Spleen (tissue), 7 donors: ENCODE results near the gene SIN3B.

Source experiments
- CTCF ChIP-seq, 11 experiments: fragments of 200-600 bp in 7 of 11; fragments of 450-650 bp in 4 of 11; sonication (generic) in 4 of 11; IDR thresholded peaks in 8 of 11; conservative IDR thresholded peaks in 3 of 11; 1 replicate in 7 of 11; 2 replicates in 4 of 11; pipeline versions ENCODE4 v1.4.0 to v1.8.0; 2016 to 2021; ENCODE audit warnings: antibody characterized with exemption in 11 of 11, inconsistent platforms in 4 of 11, mild to moderate bottlenecking in 1 of 11
- POLR2AphosphoS5 ChIP-seq, 3 donors: sonication (generic); formaldehyde crosslinking; IDR thresholded peaks; one replicate each; pipeline ENCODE4 v1.5.1; 2017; ENCODE audit warnings: antibody characterized with exemption in 3 of 3
- donor health status: DM: no; HTN: no; CAD: no; lungs with moderate emphysema.
- donor health status: DM: no; HTN: no; CAD: no.
- donor health status: DM: no; HTN: no; CAD: no.

GRCh38 chr19:16847430-16847829, 18.2 kb downstream of the SIN3B start:
- no peak for TF ChIP-seq CTCF (IDR thresholded peaks at IDR 0.05 in 8 of 11, conservative IDR thresholded peaks at IDR 0.05 in 3 of 11)
- peak in 1 of 3 donors; percentile 28 for TF ChIP-seq POLR2AphosphoS5 (IDR thresholded peaks at IDR 0.05)
